Measurements from ENCODE around the gene UCHL3. TPM values are rescaled to one million over a fixed set of nuclear protein-coding genes. Genes with fewer than 3 reads are reported as not detected.

UCHL3 gene
- total and polyA plus RNA-seq, 2 of the 8 experiments (the other 6 are each of a cell fraction or from before 2014, with no cell fraction given) = 33.0 to 61.1 TPM

DNA sequence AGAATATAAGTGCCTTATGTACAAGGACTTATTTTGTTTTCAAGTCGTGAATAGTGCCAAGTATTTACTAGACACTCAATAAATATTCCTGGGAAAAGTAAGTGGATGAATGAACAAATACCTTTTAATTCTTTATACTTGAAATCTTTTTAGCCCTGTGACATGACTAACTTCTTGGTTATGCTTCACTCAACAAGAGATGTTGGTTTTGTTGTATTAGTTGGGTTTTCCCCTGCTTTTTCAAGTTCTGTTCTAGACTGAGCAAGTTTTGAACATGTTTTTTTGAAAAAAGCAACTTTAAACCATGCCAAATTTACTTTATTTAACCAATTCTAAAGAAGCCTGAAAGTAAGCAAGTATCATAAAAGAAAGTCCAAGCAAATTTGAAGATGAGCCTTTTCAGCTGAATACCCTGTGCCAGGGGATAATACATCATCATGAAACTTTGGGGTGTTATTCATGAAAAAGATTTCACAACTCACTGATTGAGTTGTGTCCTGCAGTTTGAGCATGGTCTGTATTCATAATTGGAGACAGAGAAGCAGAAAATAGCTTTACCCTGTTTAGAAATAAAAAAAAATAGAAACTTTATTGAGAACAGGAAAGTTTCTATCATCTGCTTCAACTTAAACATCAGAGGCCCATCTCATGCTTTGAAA is 97.7 kb downstream of the UCHL3 start:
- Histone ChIP-seq H4K20me1 (replicated peaks in 1 of 2; ENCODE audit: control insufficient read depth in 1 of 2, insufficient read depth in 2 of 2, low read length in 2 of 2) (peaks cover 0 to 2% of the 10 kb centered on the region in 2 experiments), H3K4ac (replicated peaks; ENCODE audit: insufficient read length, low read depth, low read length) (no peak overlapping the region), H3K56ac (replicated peaks; ENCODE audit: insufficient read length, low read depth, low read length) (no peak overlapping the region), H3K79me1 (ENCODE audit: low read depth, low read length) (no peaks in the 10 kb centered on the region), H2BK120ac (replicated peaks; ENCODE audit: low read depth, low read length) (no peak overlapping the region), H3K4me2 (ENCODE audit: insufficient read depth in 1 of 2, low read depth in 2 of 2, low read length in 2 of 2) (no peak overlapping the region), H2AFZ (ENCODE audit: low read length) (no peak overlapping the region), H2BK15ac (ENCODE audit: low read length) (no peak overlapping the region), H3K27me3 (replicated peaks in 1 of 4; ENCODE audit: control insufficient read depth in 3 of 4, extremely low read depth in 1 of 4, insufficient read depth in 3 of 4, low read length in 3 of 4) (no peaks in the 10 kb centered on the region), H2BK5ac (ENCODE audit: low read depth, low read length) (no peak overlapping the region), H3K23me2 (ENCODE audit: low read depth, low read length) (no peaks in the 10 kb centered on the region), H2BK12ac (ENCODE audit: low read depth, low read length) (no peak overlapping the region), H2BK20ac (ENCODE audit: low read length) (no peak overlapping the region), H3K9ac (replicated peaks in 1 of 4; ENCODE audit: extremely low read depth in 1 of 4, low read depth in 3 of 4, low read length in 3 of 4) (no peak overlapping the region), H3K4me1 (replicated peaks in 1 of 4; ENCODE audit: control insufficient read depth in 3 of 4, insufficient read depth in 4 of 4, low read length in 3 of 4) (no peaks in the 10 kb centered on the region), H3K27ac (ENCODE audit: low read depth, low read length) (no peak overlapping the region), H3K14ac (ENCODE audit: insufficient read length) (no peak overlapping the region), H3K36me3 (ENCODE audit: control insufficient read depth in 2 of 4, insufficient read depth in 4 of 4, low read length in 3 of 4) (no peaks in the 10 kb centered on the region), H4K91ac (replicated peaks; ENCODE audit: insufficient read length, low read length) (no peak overlapping the region), H3K9me3 (ENCODE audit: insufficient read depth in 2 of 2, low read depth in 1 of 2, low read length in 1 of 2) (no peaks in the 10 kb centered on the region), H3K4me3 (ENCODE audit: extremely low read depth in 1 of 4, insufficient read depth in 2 of 4, low read depth in 3 of 4, low read length in 4 of 4) (no peak overlapping the region), H3K23ac (ENCODE audit: insufficient read length) (no peak overlapping the region), H2AK5ac (ENCODE audit: low read depth, low read length) (no peak overlapping the region), H4K5ac (ENCODE audit: insufficient read length, low read depth, low read length) (no peak overlapping the region), H3K79me2 (ENCODE audit: control insufficient read depth in 1 of 2, insufficient read depth in 2 of 2, low read length in 2 of 2) (no peaks in the 10 kb centered on the region), H3K18ac (ENCODE audit: extremely low read depth, low read length) (no peak overlapping the region), H4K8ac (ENCODE audit: extremely low read depth, insufficient read depth, low read length) (no peak overlapping the region)
- 96% methylated on average over 1 of the region's 1 CpG; no CpG with 5 or more reads in 1 of the 2 experiments for WGBS, 2 experiments (ENCODE audit: extremely low coverage in 1 of 2, insufficient coverage in 1 of 2, insufficient read length in 1 of 2, insufficient replicate concordance in 2 of 2, low coverage in 1 of 2, low lambda C conversion rate in 2 of 2, missing lambda C conversion rate in 1 of 2)
- FAIRE-seq (no peak), DNase-seq (ENCODE audit: low read depth in 1 of 2, low spot score in 2 of 2) (no peak)
- TF ChIP-seq MAFK (IDR thresholded peaks at IDR 0.05; ENCODE audit: low read depth, low read length) (no peak), HDAC2 (IDR thresholded peaks at IDR 0.05; ENCODE audit: borderline replicate concordance in 1 of 2, low read depth in 2 of 2, low read length in 2 of 2) (no peak), CREB1 (IDR thresholded peaks at IDR 0.05) (no peak), SP2 (IDR thresholded peaks at IDR 0.05; ENCODE audit: low read length) (no peak), KDM1A (IDR thresholded peaks at IDR 0.05; ENCODE audit: borderline replicate concordance, low read length) (no peak), ASH2L (IDR thresholded peaks at IDR 0.05; ENCODE audit: low read length) (no peak), EGR1 (IDR thresholded peaks at IDR 0.05; ENCODE audit: borderline replicate concordance, low read depth, low read length) (no peak), NANOG (IDR thresholded peaks at IDR 0.05; ENCODE audit: insufficient read depth, low read depth, low read length, poor library complexity, severe bottlenecking) (no peak), KDM4A (IDR thresholded peaks at IDR 0.05; ENCODE audit: low read depth, low read length, severe bottlenecking) (no peak), POLR2AphosphoS5 (IDR thresholded peaks at IDR 0.05; ENCODE audit: low read depth, low read length) (no peak), TCF12 (IDR thresholded peaks at IDR 0.05; ENCODE audit: low read depth, low read length) (no peak), SAP30 (IDR thresholded peaks at IDR 0.05; ENCODE audit: insufficient read depth, insufficient replicate concordance, low read length) (no peak), TAF7 (optimal IDR thresholded peaks at IDR 0.05; ENCODE audit: borderline replicate concordance, low read depth, low read length) (no peak), PHF8 (conservative IDR thresholded peaks at IDR 0.05; ENCODE audit: low read depth, low read length) (no peak)
- ChIA-PET POLR2A (ENCODE audit: partially characterized antibody) (interaction anchor here (0.6 kb wide), 1 partner anchor 223 kb away, joined by 4 read pairs; no protein-coding TSS in a partner anchor), CTCF (ENCODE audit: partially characterized antibody) (interaction anchor here (0.6 kb wide), 1 partner anchor 27 kb away, joined by 3 read pairs; no protein-coding TSS in a partner anchor)

Measured in H1 (cell line).